Osteocyte (in vitro differentiated cells): Measurements from ENCODE around the gene CENPF. TPM values are rescaled to one million over a fixed set of nuclear protein-coding genes. Genes with fewer than 3 reads are reported as not detected.

Experiments
- DNase-seq: peaks from one replicate; pipeline ENCODE4 v3.0.0; 2021; ENCODE audit warnings: mixed read lengths; ENCODE audit not compliant: unreplicated experiment; ENCODE audit errors: extremely low spot score
- H3K27ac Mint-ChIP-seq: one replicate; pipeline ENCODE4 v1.8.0; 2021; ENCODE audit warnings: mild to moderate bottlenecking, mixed read lengths; ENCODE audit not compliant: unreplicated experiment
- H3K27me3 Mint-ChIP-seq: one replicate; pipeline ENCODE4 v1.8.0; 2021; ENCODE audit warnings: mixed read lengths; ENCODE audit not compliant: unreplicated experiment
- H3K36me3 Mint-ChIP-seq: one replicate; pipeline ENCODE4 v1.8.0; 2021; ENCODE audit warnings: mixed read lengths; ENCODE audit not compliant: unreplicated experiment
- H3K4me1 Mint-ChIP-seq: one replicate; pipeline ENCODE4 v1.8.0; 2021; ENCODE audit warnings: mixed read lengths; ENCODE audit not compliant: unreplicated experiment
- H3K4me3 Mint-ChIP-seq: one replicate; pipeline ENCODE4 v1.8.0; 2021; ENCODE audit warnings: mild to moderate bottlenecking, moderate library complexity, mixed read lengths; ENCODE audit not compliant: unreplicated experiment
- H3K9me3 Mint-ChIP-seq: one replicate; pipeline ENCODE4 v1.8.0; 2021; ENCODE audit warnings: mixed read lengths; ENCODE audit not compliant: unreplicated experiment
- total RNA-seq: library from RNA; stranded (reverse); gene quantifications from 2 replicates; pipeline ENCODE4 v1.2.1, GENCODE V29; 2021
- TF ChIP-seq, protein P1 (sequence below): fragments of 200-600 bp; sonication (generic); IDR thresholded peaks from 2 replicates; pipeline ENCODE4 v1.5.0; 2021; ENCODE audit warnings: antibody characterized with exemption, mild to moderate bottlenecking, moderate library complexity

Gene CENPF
- total RNA-seq, 1 donor from 2014 or later: 21.5 TPM

- peak overlapping the region; percentile 23 for H3K27ac Mint-ChIP-seq
- no peak overlapping the region for H3K4me3 Mint-ChIP-seq
- H3K36me3 Mint-ChIP-seq: no peaks in the 10 kb centered on the region
- TF ChIP-seq, protein P1, sequence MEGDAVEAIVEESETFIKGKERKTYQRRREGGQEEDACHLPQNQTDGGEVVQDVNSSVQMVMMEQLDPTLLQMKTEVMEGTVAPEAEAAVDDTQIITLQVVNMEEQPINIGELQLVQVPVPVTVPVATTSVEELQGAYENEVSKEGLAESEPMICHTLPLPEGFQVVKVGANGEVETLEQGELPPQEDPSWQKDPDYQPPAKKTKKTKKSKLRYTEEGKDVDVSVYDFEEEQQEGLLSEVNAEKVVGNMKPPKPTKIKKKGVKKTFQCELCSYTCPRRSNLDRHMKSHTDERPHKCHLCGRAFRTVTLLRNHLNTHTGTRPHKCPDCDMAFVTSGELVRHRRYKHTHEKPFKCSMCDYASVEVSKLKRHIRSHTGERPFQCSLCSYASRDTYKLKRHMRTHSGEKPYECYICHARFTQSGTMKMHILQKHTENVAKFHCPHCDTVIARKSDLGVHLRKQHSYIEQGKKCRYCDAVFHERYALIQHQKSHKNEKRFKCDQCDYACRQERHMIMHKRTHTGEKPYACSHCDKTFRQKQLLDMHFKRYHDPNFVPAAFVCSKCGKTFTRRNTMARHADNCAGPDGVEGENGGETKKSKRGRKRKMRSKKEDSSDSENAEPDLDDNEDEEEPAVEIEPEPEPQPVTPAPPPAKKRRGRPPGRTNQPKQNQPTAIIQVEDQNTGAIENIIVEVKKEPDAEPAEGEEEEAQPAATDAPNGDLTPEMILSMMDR: no peak
- H3K4me1 Mint-ChIP-seq: peaks cover 38% of the 10 kb centered on the region
- H3K27me3 Mint-ChIP-seq: no peaks in the 10 kb centered on the region
- DNase-seq: no peak
- H3K9me3 Mint-ChIP-seq: no peaks in the 10 kb centered on the region
Measured at GRCh38 chr1:214581785-214582184, 21.2 kb upstream of the CENPF start.

GRCh38 chr1:214582289-214582891, 20.6 kb upstream of the CENPF start:
- Mint-ChIP-seq H3K27me3 (no peaks in the 10 kb centered on the region), H3K4me3 (no peak overlapping the region), H3K27ac (peak overlapping the region; percentile 23), H3K4me1 (peaks cover 38% of the 10 kb centered on the region), H3K36me3 (no peaks in the 10 kb centered on the region), H3K9me3 (no peaks in the 10 kb centered on the region)
- TF ChIP-seq, protein P1: no peak
- no peak for DNase-seq

GRCh38 chr1:214583113-214583512, 19.9 kb upstream of the CENPF start:
- no peaks in the 10 kb centered on the region for H3K36me3 Mint-ChIP-seq
- TF ChIP-seq, protein P1: no peak
- no peaks in the 10 kb centered on the region for H3K27me3 Mint-ChIP-seq
- peaks cover 36% of the 10 kb centered on the region for H3K4me1 Mint-ChIP-seq
- no peaks in the 10 kb centered on the region for H3K9me3 Mint-ChIP-seq
- no peak overlapping the region for H3K27ac Mint-ChIP-seq
- H3K4me3 Mint-ChIP-seq: no peak overlapping the region
- DNase-seq: no peak

GRCh38 chr1:214583824-214584554, 19.0 kb upstream of the CENPF start:
- Mint-ChIP-seq H3K36me3 (no peaks in the 10 kb centered on the region), H3K4me1 (peaks cover 36% of the 10 kb centered on the region), H3K4me3 (no peak overlapping the region), H3K9me3 (no peaks in the 10 kb centered on the region), H3K27me3 (no peaks in the 10 kb centered on the region), H3K27ac (peak overlapping the region; percentile 78)
- no peak for DNase-seq
- TF ChIP-seq, protein P1: no peak
